ENCODE measurements around the gene EME1. TPM values are rescaled to one million over a fixed set of nuclear protein-coding genes. Genes with fewer than 3 reads are reported as not detected.

EME1 gene
- total and polyA plus RNA-seq, 2 of the 4 experiments (the other 2 are of a cell fraction): 9.1 to 9.4 TPM

GRCh38 chr17:50328363-50329325 lies 44.4 kb upstream of the EME1 start (continued):
- no peak for TF ChIP-seq MAZ (IDR thresholded peaks at IDR 0.05; ENCODE audit: borderline replicate concordance, low read depth, low read length)

- CTCF ChIA-PET: no interaction called here
- intact Hi-C loops (cut with micrococcal nuclease) (no loop called here), dilution Hi-C loops (cut with HindIII; ENCODE audit: low sequenced_read_pairs, unreplicated experiment) (no loop called here), in situ Hi-C loops (cut with MboI; ENCODE audit: low sequenced_read_pairs) (no loop called here)
- WGBS, 2 experiments (ENCODE audit: extremely low coverage in 2 of 2, insufficient read length in 1 of 2): 100% methylated on average over 2 of the region's 3 CpGs; no CpG with 5 or more reads in 1 of the 2 experiments
- Histone ChIP-seq H2BK5ac (ENCODE audit: low read depth, low read length, poor library complexity, severe bottlenecking) (no peak overlapping the region), H2BK120ac (ENCODE audit: low read depth, low read length) (no peak overlapping the region), H3K9me1 (ENCODE audit: insufficient read depth, low read length) (peaks cover 4% of the 10 kb centered on the region), H3K36me3 (ENCODE audit: control insufficient read depth, insufficient read depth, low read length) (no peaks in the 10 kb centered on the region), H3K4me2 (ENCODE audit: low read depth, low read length) (no peak overlapping the region), H3K9me3 (ENCODE audit: control insufficient read depth, insufficient read depth, low read length) (no peaks in the 10 kb centered on the region), H3K14ac (replicated peaks; ENCODE audit: low read depth, low read length) (no peak overlapping the region), H4K20me1 (ENCODE audit: insufficient read depth, low read length) (no peaks in the 10 kb centered on the region), H4K5ac (ENCODE audit: low read depth, low read length) (no peak overlapping the region), H3K4ac (ENCODE audit: low read depth, low read length) (no peak overlapping the region), H3K4me3 (ENCODE audit: insufficient read depth, low read depth, low read length) (no peak overlapping the region), H2BK20ac (ENCODE audit: low read depth, low read length) (no peak overlapping the region), H3K79me1 (ENCODE audit: low read depth in 1 of 2, low read length in 2 of 2) (no peaks in the 10 kb centered on the region), H4K91ac (ENCODE audit: insufficient read depth, low read depth, low read length) (no peak overlapping the region), H3K27me3 (ENCODE audit: control insufficient read depth, insufficient read depth, low read length) (no peaks in the 10 kb centered on the region), H2AK9ac (replicated peaks; ENCODE audit: low read depth, low read length, poor library complexity) (no peak overlapping the region), H3K9ac (ENCODE audit: low read depth, low read length) (no peak overlapping the region), H3K56ac (ENCODE audit: extremely low read depth, insufficient read depth, low read length) (no peak overlapping the region), H3K23ac (ENCODE audit: low read depth, low read length) (no peak overlapping the region), H2AK5ac (ENCODE audit: low read depth, low read length) (no peak overlapping the region), H3K18ac (ENCODE audit: low read depth, low read length) (no peak overlapping the region), H3K27ac (ENCODE audit: insufficient read depth, low read length) (no peak overlapping the region), H2AFZ (replicated peaks; ENCODE audit: low read length, poor library complexity) (no peak overlapping the region), H4K8ac (ENCODE audit: low read depth in 2 of 2, low read length in 2 of 2) (no peak overlapping the region), H2BK15ac (ENCODE audit: low read depth, low read length) (no peak overlapping the region), H3K4me1 (ENCODE audit: control insufficient read depth, insufficient read depth, low read length) (no peaks in the 10 kb centered on the region; the same call in 1 of the 2 replicates)
- POLR2A ChIA-PET (ENCODE audit: unreplicated experiment): no interaction called here
- ATAC-seq (ENCODE audit: low read depth): no peak
- no peak for DNase-seq
- no TSS peak for BruUV-seq (replicated peaks)
- no peak for TF ChIP-seq CHD1 (IDR thresholded peaks at IDR 0.05; ENCODE audit: low read depth, low read length)
- no peak for TF ChIP-seq ELK1 (IDR thresholded peaks at IDR 0.05; ENCODE audit: borderline replicate concordance, low read depth, low read length)
- no peak for TF ChIP-seq CTCF (conservative IDR thresholded peaks at IDR 0.05; ENCODE audit: low read depth, low read length)
- no peak for TF ChIP-seq NFE2L2 (IDR thresholded peaks at IDR 0.05; ENCODE audit: low read depth, low read length)
- TF ChIP-seq MXI1 (IDR thresholded peaks at IDR 0.05; ENCODE audit: borderline replicate concordance, low read depth, low read length): no peak
- TF ChIP-seq SMC3 (IDR thresholded peaks at IDR 0.05; ENCODE audit: low read depth, low read length): no peak
- TF ChIP-seq RCOR1 (IDR thresholded peaks at IDR 0.05; ENCODE audit: insufficient replicate concordance, low read length): no peak
- TF ChIP-seq BHLHE40 (IDR thresholded peaks at IDR 0.05; ENCODE audit: low read depth, low read length): no peak
- TF ChIP-seq FOS (IDR thresholded peaks at IDR 0.05; ENCODE audit: low read depth, low read length): no peak
- no peak for TF ChIP-seq USF2 (IDR thresholded peaks at IDR 0.05; ENCODE audit: low read depth, low read length)
- no peak for TF ChIP-seq CEBPB (IDR thresholded peaks at IDR 0.05; ENCODE audit: low read depth, low read length)
Measured at GRCh38 chr17:50329716-50330115, 43.3 kb upstream of the EME1 start.
